ENCODE results near the gene OTX1. TPM values are rescaled to one million over a fixed set of nuclear protein-coding genes. Genes with fewer than 3 reads are reported as not detected.

OTX1 gene
- total RNA-seq, 3 donors from 2014 or later: not detected

DNA sequence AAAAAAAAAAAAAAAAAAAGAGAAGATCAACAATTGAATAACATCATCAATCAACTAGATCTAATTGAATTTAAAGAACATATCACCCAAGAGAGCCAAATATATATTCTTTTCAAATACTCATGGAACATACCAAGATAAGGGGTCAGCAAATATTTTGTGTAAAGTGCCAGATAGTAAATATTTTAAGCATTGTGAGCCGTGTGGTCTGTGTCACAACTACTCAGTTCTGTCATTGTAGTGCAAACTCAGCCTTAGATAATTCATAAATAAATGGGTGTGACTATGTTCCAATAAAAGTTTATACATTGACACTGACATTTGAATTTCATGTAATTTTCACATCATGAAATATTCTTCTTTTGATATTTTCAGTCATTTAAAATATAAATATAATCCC lies 45.9 kb downstream of the OTX1 start:
- DNase-seq: no peak
- Mint-ChIP-seq H3K27me3 (ENCODE audit: low read depth) (peaks cover 6% of the 10 kb centered on the region), H3K9me3 (peaks cover 4% of the 10 kb centered on the region), H3K36me3 (ENCODE audit: insufficient read depth) (no peaks in the 10 kb centered on the region), H3K4me3 (no peak overlapping the region), H3K4me1 (ENCODE audit: low read depth) (no peaks in the 10 kb centered on the region)
- ATAC-seq: no peak

DNA sequence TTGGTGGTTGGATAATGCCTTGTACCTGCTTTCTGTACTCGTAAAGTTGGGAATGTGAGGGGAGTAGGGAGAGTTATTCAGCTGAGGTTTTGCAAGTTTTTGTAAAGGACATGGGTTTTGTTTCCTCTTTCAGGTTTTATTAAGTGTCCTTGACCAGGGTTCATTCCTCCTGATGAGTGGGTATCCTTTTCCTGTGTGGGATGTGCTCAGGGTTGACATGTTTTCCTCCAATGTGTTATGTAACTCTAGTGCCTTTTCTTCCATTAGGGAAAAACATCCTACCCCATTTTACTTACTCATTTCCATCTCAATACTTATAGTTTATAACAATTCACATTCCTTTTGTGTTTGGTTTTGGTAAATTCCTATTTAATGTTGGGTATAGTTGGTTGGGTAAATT lies 48.4 kb downstream of the OTX1 start:
- Mint-ChIP-seq H3K4me3 (no peak overlapping the region), H3K36me3 (ENCODE audit: insufficient read depth) (peaks cover 3% of the 10 kb centered on the region), H3K4me1 (ENCODE audit: low read depth) (no peaks in the 10 kb centered on the region), H3K9me3 (peaks cover 19% of the 10 kb centered on the region), H3K27me3 (ENCODE audit: low read depth) (peaks cover 7% of the 10 kb centered on the region)
- ATAC-seq (no peak), DNase-seq (no peak)

DNA sequence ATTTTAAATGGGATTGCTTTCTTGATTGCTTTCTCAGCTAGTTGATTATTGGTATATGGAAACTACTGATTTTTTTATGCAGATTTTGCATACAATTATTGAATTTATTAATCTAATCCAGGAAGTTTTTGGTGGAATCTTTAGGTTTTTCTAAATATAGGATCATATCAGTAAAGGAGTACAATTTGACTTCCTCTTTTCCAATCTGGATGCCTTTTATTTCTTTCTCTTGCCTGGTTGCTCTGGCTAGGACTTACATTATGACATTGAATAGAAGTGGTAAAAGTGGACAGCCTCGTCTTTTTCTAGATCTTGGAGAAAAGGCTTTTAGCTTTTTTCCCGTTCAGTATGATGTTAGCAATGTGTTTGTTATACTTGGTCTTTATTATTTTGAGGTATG lies 51.3 kb downstream of the OTX1 start:
- peaks cover 2% of the 10 kb centered on the region for H3K27me3 Mint-ChIP-seq (ENCODE audit: low read depth)
- ATAC-seq (no peak), DNase-seq (no peak)
- H3K4me1 Mint-ChIP-seq (ENCODE audit: low read depth): no peaks in the 10 kb centered on the region
- peaks cover 38% of the 10 kb centered on the region for H3K9me3 Mint-ChIP-seq
- H3K36me3 Mint-ChIP-seq (ENCODE audit: insufficient read depth): peaks cover 3% of the 10 kb centered on the region
- H3K4me3 Mint-ChIP-seq: no peak overlapping the region

DNA sequence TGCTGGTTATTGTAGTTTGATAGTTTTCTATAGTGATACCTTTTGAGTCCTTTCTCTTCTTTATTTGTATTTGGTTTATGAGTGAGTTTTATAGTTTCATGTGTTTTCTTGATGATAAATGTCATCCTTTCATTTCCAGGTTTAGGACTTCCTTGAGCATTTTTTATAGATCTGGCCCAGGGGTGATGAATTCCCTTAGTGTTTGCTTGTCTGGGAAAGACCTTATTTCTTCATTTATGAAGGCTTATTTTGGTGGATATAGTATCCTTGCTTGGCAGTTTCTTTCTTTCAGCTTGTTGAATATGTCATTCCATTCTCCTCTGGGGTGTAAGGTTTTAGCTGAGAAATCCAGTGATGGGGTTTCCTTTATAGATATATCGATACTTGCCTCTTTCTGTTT lies 53.9 kb downstream of the OTX1 start:
- no peak for ATAC-seq
- peaks cover 2% of the 10 kb centered on the region for H3K27me3 Mint-ChIP-seq (ENCODE audit: low read depth)
- DNase-seq: no peak
- H3K36me3 Mint-ChIP-seq (ENCODE audit: insufficient read depth): peaks cover 3% of the 10 kb centered on the region
- no peaks in the 10 kb centered on the region for H3K4me1 Mint-ChIP-seq (ENCODE audit: low read depth)
- peaks cover 48% of the 10 kb centered on the region for H3K9me3 Mint-ChIP-seq
- no peak overlapping the region for H3K4me3 Mint-ChIP-seq
